H9 (cell line): ENCODE results near the gene IFT27. TPM values are rescaled to one million over a fixed set of nuclear protein-coding genes. Genes with fewer than 3 reads are reported as not detected.

Experiments
- DNase-seq: peaks from one replicate; pipeline ENCODE4 v3.0.0-alpha.2; 2017
- H2AFZ ChIP-seq: one replicate; pipeline ENCODE4 v1.6.1; 2013; ENCODE audit warnings: mild to moderate bottlenecking, low read length, control low read depth, moderate library complexity
- H2AK5ac ChIP-seq: 2 replicates; pipeline ENCODE4 v1.6.1; 2013; ENCODE audit warnings: low read length, control low read depth, mixed read lengths; ENCODE audit not compliant: insufficient read length
- H2BK120ac ChIP-seq: one replicate; pipeline ENCODE4 v1.6.1; 2013; ENCODE audit warnings: low read depth, mild to moderate bottlenecking, low read length, control low read depth, inconsistent platforms; ENCODE audit not compliant: poor library complexity, severe bottlenecking
- H2BK12ac ChIP-seq: 2 replicates; pipeline ENCODE4 v1.6.1; 2013; ENCODE audit warnings: low read length, control low read depth, mixed read lengths, low read depth; ENCODE audit not compliant: insufficient read length
- H2BK15ac ChIP-seq: 2 replicates; pipeline ENCODE4 v1.6.1; 2013; ENCODE audit warnings: low read depth, low read length, control low read depth
- H2BK20ac ChIP-seq: one replicate; pipeline ENCODE4 v1.6.1; 2013; ENCODE audit warnings: low read depth, mild to moderate bottlenecking, low read length, control low read depth, inconsistent platforms; ENCODE audit not compliant: poor library complexity, severe bottlenecking
- H2BK5ac ChIP-seq: 2 replicates; pipeline ENCODE4 v1.6.1; 2013; ENCODE audit warnings: low read length, control low read depth, mixed read lengths; ENCODE audit not compliant: insufficient read length
- H3K14ac ChIP-seq: 2 replicates; pipeline ENCODE4 v1.6.1; 2013; ENCODE audit warnings: low read length, control low read depth; ENCODE audit not compliant: insufficient read depth
- H3K18ac ChIP-seq: 2 replicates; pipeline ENCODE4 v1.6.1; 2013; ENCODE audit warnings: low read depth, mild to moderate bottlenecking, mixed read lengths, low read length, control low read depth; ENCODE audit not compliant: insufficient read length
- H3K23ac ChIP-seq: 2 replicates; pipeline ENCODE4 v1.6.1; 2013; ENCODE audit warnings: low read length, control low read depth, mixed read lengths, low read depth; ENCODE audit not compliant: insufficient read length
- H3K23me2 ChIP-seq: 2 replicates; pipeline ENCODE4 v1.6.1; 2013; ENCODE audit warnings: low read depth, mild to moderate bottlenecking, mixed read lengths, low read length, control low read depth; ENCODE audit not compliant: insufficient read length, poor library complexity, severe bottlenecking
- H3K27ac ChIP-seq: 2 replicates; pipeline ENCODE4 v1.5.1; 2013; ENCODE audit warnings: low read length, control low read depth, mixed read lengths, low read depth; ENCODE audit not compliant: insufficient read length
- H3K27me3 ChIP-seq: 2 replicates; pipeline ENCODE4 v1.6.1; 2013; ENCODE audit warnings: low read length, control low read depth, inconsistent platforms; ENCODE audit not compliant: insufficient read depth
- H3K4ac ChIP-seq: 2 replicates; pipeline ENCODE4 v1.6.1; 2013; ENCODE audit warnings: low read depth, mild to moderate bottlenecking, control low read depth, inconsistent platforms, low read length, moderate library complexity
- H3K4me1 ChIP-seq: 2 replicates; pipeline ENCODE4 v1.6.1; 2013; ENCODE audit warnings: low read length, control low read depth, inconsistent platforms; ENCODE audit not compliant: insufficient read depth
- H3K4me2 ChIP-seq: 2 replicates; pipeline ENCODE4 v1.6.1; 2013; ENCODE audit warnings: low read length, control low read depth, mixed read lengths; ENCODE audit not compliant: insufficient read length, insufficient read depth
- H3K56ac ChIP-seq: 2 replicates; pipeline ENCODE4 v1.6.1; 2013; ENCODE audit warnings: low read depth, mild to moderate bottlenecking, mixed read lengths, low read length, control low read depth; ENCODE audit not compliant: insufficient read length
- H3K79me1 ChIP-seq: 2 replicates; pipeline ENCODE4 v1.6.1; 2013; ENCODE audit warnings: low read depth, mild to moderate bottlenecking, moderate library complexity, low read length, control low read depth, inconsistent platforms; ENCODE audit not compliant: insufficient read depth, poor library complexity, severe bottlenecking
- H3K79me2 ChIP-seq: 2 replicates; pipeline ENCODE4 v1.6.1; 2013; ENCODE audit warnings: low read length, control low read depth, inconsistent platforms; ENCODE audit not compliant: insufficient read depth
- H3K9ac ChIP-seq: 2 replicates; pipeline ENCODE4 v1.6.1; 2013; ENCODE audit warnings: low read length, control low read depth, mixed read lengths; ENCODE audit not compliant: insufficient read length; ENCODE audit errors: extremely low read depth
- H3K9me3 ChIP-seq: one replicate; pipeline ENCODE4 v1.6.1; 2013; ENCODE audit warnings: low read depth, low read length, inconsistent platforms; ENCODE audit not compliant: control insufficient read depth
- H3T11ph ChIP-seq: one replicate; pipeline ENCODE4 v1.6.1; 2013; ENCODE audit warnings: mild to moderate bottlenecking, low read length, control low read depth, inconsistent platforms
- H4K20me1 ChIP-seq: one replicate; pipeline ENCODE4 v1.6.1; 2013; ENCODE audit not compliant: control insufficient read depth, insufficient read length, insufficient read depth
- H4K5ac ChIP-seq: 2 replicates; pipeline ENCODE4 v1.6.1; 2013; ENCODE audit warnings: low read depth, mild to moderate bottlenecking, mixed read lengths, low read length, control low read depth; ENCODE audit not compliant: insufficient read length
- H4K8ac ChIP-seq: replicated peaks from 2 replicates; pipeline ENCODE4 v1.6.1; 2013; ENCODE audit warnings: low read length, control low read depth, mixed read lengths, low read depth; ENCODE audit not compliant: insufficient read length
- H4K91ac ChIP-seq: 2 replicates; pipeline ENCODE4 v1.6.1; 2013; ENCODE audit warnings: low read depth, mild to moderate bottlenecking, moderate library complexity, mixed read lengths, low read length, control low read depth; ENCODE audit not compliant: insufficient read length
- H3K27ac Mint-ChIP-seq, 3 experiments: 2 replicates in 2 of 3; 3 replicates in 1 of 3; pipeline ENCODE4 v1.8.0; 2020 to 2021; ENCODE audit warnings: mixed read lengths in 3 of 3, mild to moderate bottlenecking in 1 of 3, moderate library complexity in 1 of 3
- H3K27me3 Mint-ChIP-seq: 2 replicates; pipeline ENCODE4 v1.8.0; 2021; ENCODE audit warnings: low read depth, mild to moderate bottlenecking, moderate library complexity, mixed read lengths
- H3K36me3 Mint-ChIP-seq, 3 experiments: 2 replicates in 2 of 3; 3 replicates in 1 of 3; pipeline ENCODE4 v1.8.0; 2020 to 2021; ENCODE audit warnings: low read depth in 3 of 3, mixed read lengths in 3 of 3; ENCODE audit not compliant: insufficient read depth in 1 of 3
- H3K4me1 Mint-ChIP-seq, 2 experiments: 2 replicates each; pipeline ENCODE4 v1.8.0; 2020; ENCODE audit warnings: mixed read lengths in 2 of 2
- H3K4me3 Mint-ChIP-seq, 2 experiments: 2 replicates in 1 of 2; 3 replicates in 1 of 2; pipeline ENCODE4 v1.8.0; 2020 to 2021; ENCODE audit warnings: mild to moderate bottlenecking in 2 of 2, mixed read lengths in 2 of 2, moderate library complexity in 1 of 2
- H3K9me3 Mint-ChIP-seq, 2 experiments: 2 replicates in 1 of 2; 3 replicates in 1 of 2; pipeline ENCODE4 v1.8.0; 2020; ENCODE audit warnings: mild to moderate bottlenecking in 2 of 2, mixed read lengths in 2 of 2, moderate library complexity in 1 of 2
- CTCF ChIP-seq: fragments of 200-600 bp; sonication (generic); conservative IDR thresholded peaks from 3 replicates; pipeline ENCODE4 v1.8.0; 2021; ENCODE audit warnings: antibody characterized with exemption, mild to moderate bottlenecking
- WGBS: extraction: QIAGEN DNeasy Blood & Tissue Kit; methylation state at CpG from one replicate; pipeline ENCODE4 v1.1.7; 2013; ENCODE audit warnings: missing lambda C conversion rate, low lambda C conversion rate, mixed read lengths; ENCODE audit not compliant: insufficient read length; ENCODE audit errors: extremely low coverage; 5-methylcytosine and 5-hydroxymethylcytosine counted together
- total RNA-seq: library from RNA; stranded (reverse); gene quantifications from 2 replicates; pipeline ENCODE4 v1.2.1, GENCODE V29; 2021

IFT27 gene
- total RNA-seq, 1 experiment from 2014 or later = 43.4 TPM

- no peak overlapping the region for H4K8ac ChIP-seq
- no peak overlapping the region for H3T11ph ChIP-seq
- H3K27me3 ChIP-seq = no peaks in the 10 kb centered on the region; the same call in 1 of the 2 replicates
- no peak overlapping the region for H2BK20ac ChIP-seq
- H4K20me1 ChIP-seq = no peaks in the 10 kb centered on the region
- no peak overlapping the region for H3K14ac ChIP-seq
- no peak overlapping the region for H3K56ac ChIP-seq
- no peak overlapping the region for H2BK15ac ChIP-seq
- no peak overlapping the region for H3K4me2 ChIP-seq
- H3K9me3 Mint-ChIP-seq = no peaks in the 10 kb centered on the region; a peak in 1 of 5 replicates
- peaks cover 2 to 10% (median 6%) of the 10 kb centered on the region in 3 experiments; a peak in 5 of 7 replicates for H3K36me3 Mint-ChIP-seq
- TF ChIP-seq CTCF = peak; percentile 91
- no peak overlapping the region for H3K23ac ChIP-seq
- H2BK5ac ChIP-seq = no peak overlapping the region
- no peak overlapping the region for H2AFZ ChIP-seq
- H3K9ac ChIP-seq = no peak overlapping the region
- no peak overlapping the region for H4K91ac ChIP-seq
- H3K27ac ChIP-seq = no peak overlapping the region
- H3K4ac ChIP-seq = no peak overlapping the region
- no peaks in the 10 kb centered on the region for H3K4me1 ChIP-seq
- H3K4me3 Mint-ChIP-seq = no peak overlapping the region
- peak; percentile 91 for DNase-seq
- H2BK12ac ChIP-seq = no peak overlapping the region
- H3K9me3 ChIP-seq = no peaks in the 10 kb centered on the region
- peaks cover 2 to 21% of the 10 kb centered on the region in 2 experiments; a peak in 3 of 4 replicates for H3K4me1 Mint-ChIP-seq
- no peak overlapping the region for H2BK120ac ChIP-seq
- WGBS = no CpG with 5 or more reads among the region's 19 CpGs
- no peaks in the 10 kb centered on the region for H3K79me1 ChIP-seq
- no peak overlapping the region for H3K18ac ChIP-seq
- H4K5ac ChIP-seq = no peak overlapping the region
- peaks cover 23% of the 10 kb centered on the region for H3K27me3 Mint-ChIP-seq
- no peaks in the 10 kb centered on the region for H3K79me2 ChIP-seq
- no peaks in the 10 kb centered on the region for H3K23me2 ChIP-seq
- H2AK5ac ChIP-seq = no peak overlapping the region
- H3K27ac Mint-ChIP-seq = no peak overlapping the region
These were observed 18.2 kb downstream of the IFT27 start for GRCh38 chr22:36757668-36758211.
